GM12872 (cell line): ENCODE results near the gene SCFD2.

Source experiments
- TF ChIP-seq, protein P1 (sequence below): IDR thresholded peaks from 3 replicates; pipeline ENCODE4 v1.5.1; 2011; ENCODE audit warnings: low read depth, mild to moderate bottlenecking, low read length, moderate library complexity; ENCODE audit not compliant: insufficient read depth

The SCFD2 gene

DNA sequence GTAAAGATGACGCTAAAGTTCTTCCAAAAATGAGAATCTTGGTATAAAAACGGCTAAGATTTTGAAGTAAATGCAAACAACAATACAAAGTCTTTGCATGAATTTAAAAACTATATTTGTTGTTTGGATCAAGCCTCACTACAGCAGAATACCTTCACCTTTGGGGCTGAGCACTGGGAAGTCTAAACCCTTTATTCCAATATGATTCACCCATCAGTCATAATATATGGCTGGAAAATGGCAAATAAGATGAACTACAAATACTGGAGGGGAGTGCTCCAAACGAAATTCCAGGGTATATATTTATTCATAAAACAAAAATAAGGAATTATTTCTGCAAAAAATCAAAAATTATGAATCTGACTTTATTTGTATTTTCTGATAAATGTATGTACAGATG is 138.4 kb downstream of the SCFD2 start:
- TF ChIP-seq, protein P1, sequence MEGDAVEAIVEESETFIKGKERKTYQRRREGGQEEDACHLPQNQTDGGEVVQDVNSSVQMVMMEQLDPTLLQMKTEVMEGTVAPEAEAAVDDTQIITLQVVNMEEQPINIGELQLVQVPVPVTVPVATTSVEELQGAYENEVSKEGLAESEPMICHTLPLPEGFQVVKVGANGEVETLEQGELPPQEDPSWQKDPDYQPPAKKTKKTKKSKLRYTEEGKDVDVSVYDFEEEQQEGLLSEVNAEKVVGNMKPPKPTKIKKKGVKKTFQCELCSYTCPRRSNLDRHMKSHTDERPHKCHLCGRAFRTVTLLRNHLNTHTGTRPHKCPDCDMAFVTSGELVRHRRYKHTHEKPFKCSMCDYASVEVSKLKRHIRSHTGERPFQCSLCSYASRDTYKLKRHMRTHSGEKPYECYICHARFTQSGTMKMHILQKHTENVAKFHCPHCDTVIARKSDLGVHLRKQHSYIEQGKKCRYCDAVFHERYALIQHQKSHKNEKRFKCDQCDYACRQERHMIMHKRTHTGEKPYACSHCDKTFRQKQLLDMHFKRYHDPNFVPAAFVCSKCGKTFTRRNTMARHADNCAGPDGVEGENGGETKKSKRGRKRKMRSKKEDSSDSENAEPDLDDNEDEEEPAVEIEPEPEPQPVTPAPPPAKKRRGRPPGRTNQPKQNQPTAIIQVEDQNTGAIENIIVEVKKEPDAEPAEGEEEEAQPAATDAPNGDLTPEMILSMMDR: no peak

DNA sequence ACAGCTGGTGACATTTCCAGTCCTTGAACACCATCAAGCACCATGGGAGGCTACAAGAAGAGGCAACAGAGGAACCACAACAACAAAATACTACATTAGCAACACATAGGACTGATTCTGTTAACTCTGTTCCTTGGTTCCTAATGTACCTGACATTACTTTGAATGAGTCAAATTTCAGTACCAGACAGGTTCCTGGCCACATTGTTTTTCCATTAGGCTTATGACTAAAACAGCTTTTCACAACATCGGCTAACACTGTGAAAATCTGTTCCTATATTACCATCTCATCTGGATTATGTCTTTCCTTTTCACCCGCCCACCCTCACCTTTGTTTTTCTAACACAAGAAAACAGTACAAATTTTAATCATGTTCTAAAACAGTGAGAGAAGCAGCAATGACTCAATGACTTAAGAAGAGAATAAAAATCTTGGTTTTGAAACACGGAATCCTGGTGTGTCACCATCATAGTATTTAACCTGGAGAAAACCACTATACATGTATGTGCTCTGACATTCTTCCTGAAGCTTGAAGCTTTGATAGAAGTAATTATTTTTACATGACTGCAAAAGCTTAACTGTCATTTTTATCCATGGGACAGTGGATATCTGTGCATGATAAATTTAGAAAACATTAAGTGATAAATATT is 143.9 kb downstream of the SCFD2 start:
- TF ChIP-seq, protein P1: no peak

DNA sequence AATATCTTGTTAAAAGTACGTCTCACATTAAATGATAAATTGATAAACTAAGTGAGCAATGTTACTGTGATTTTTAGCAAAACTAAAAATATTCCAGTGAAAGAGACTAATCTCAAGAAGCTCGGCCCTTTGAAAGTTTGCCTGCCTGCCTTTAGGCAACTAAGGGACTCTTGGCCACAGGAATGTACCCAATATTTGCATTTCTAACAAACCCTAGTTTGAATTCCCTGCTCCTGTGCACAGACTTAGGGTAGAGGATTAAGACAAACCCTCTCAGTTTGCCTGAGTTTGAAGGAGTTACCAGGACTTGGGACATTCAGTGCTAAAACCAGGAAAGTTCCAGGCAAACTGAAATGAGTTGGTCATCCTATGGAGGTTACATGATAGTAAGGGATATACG is 157.1 kb downstream of the SCFD2 start:
- TF ChIP-seq, protein P1: no peak

DNA sequence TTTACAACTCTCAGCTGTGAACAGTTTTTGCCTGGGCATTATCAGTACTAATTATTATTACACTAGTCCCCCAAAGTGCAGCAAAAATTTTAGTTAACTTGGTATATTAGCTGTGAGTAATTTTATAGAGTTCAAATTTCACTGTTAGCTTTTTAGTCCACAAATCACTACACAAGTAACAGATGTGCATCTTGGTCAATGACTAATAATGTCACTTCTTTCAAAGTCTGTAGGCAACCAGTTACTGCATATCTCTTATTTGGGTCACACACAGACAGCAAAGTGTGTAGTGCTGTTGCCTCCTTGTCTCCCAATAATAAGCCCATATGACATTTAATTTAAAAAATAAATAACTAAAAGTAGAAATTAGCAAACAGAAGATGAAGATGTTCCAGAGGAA is 159.9 kb downstream of the SCFD2 start:
- TF ChIP-seq, protein P1: no peak

DNA sequence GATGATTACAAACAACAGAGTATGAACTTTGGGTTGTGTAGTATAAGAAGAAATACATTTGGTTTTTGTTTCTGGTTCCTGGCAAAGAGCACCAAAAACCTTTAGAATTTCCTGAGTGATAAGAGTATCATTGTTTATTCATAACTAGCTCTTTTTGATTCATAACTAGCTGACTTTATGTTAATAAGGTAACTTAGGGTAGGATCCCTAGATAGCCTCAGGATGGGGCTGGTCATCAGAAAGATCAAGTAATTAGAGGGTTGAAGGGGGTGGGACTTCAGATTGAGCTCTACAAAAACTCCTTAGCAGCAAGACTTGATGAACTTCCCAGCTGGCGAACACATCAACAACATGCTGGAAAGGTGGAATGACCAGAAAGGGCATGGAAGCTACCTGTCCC is 166.5 kb downstream of the SCFD2 start:
- TF ChIP-seq, protein P1: no peak

DNA sequence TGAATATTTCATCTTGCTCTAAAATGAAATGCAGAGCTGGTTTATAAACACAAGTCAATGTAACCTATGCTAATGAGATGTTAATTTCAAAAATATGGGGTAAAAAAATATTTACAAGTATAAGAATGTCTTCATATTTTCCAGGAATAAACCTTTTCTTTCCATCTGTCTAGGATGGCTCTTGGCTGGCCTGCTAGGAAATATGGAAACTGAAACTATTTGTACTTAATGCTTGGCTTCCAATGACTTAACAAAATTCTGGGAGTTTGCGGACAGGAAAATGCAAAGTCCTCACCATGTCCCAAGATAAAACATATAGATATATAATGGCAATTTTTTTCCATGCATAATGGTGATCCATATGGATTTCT is 168.1 kb downstream of the SCFD2 start:
- TF ChIP-seq, protein P1: no peak

DNA sequence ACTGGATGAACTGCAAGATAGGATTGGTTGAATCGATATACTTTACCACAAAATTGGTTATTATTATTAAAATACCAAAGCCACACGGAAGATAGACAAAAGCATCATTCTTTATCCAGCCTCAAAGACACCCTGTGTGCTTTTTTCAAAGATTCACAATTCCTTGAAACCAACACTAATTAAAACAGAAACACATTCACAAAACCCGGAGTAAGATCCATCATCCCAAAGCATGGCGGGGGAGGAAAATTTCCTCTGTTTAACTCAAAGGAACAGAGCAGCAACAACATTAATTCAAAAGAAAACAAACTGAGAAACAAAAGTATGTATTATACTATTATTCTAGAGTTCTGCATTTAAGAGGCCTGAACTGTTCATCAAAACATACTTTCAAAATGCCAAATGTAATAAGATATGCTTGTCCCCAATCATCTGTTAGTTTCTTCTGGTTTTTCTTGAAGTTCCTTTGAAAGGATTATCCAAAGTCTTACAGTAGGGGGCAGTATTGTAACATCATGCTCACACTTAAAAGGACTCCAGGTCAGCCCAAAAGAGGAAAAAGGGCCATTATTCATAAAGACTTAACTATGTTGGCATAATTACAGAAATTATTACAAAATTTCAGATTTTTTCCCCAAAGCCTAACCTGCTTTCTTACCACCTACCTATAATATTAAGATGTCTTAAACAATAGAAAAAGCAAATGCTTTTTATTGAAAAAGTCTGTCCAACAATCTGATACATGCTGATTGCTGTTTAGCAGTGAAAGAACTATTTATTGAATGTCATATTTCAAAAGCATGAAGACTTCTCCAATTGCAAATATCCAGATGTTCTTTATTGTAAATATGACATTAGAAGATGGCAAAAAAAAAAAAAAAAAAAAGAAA is 168.7 kb downstream of the SCFD2 start:
- TF ChIP-seq, protein P1: peak; percentile 56
